Vagina (tissue), 2 donors: ENCODE measurements around the gene GABARAPL1. TPM values are rescaled to one million over a fixed set of nuclear protein-coding genes. Genes with fewer than 3 reads are reported as not detected.
A peak's percentile ranks its signal among the peaks of the same experiment; 100 is the strongest.
"Not testable (repeated sequence)": the region's sequence is repeated elsewhere in the genome, so short reads cannot be mapped to it uniquely, and the experiment has no call there.

Source experiments
- DNase-seq, 2 donors: peaks; one replicate each; pipeline ENCODE4 v3.0.0-alpha.2; 2017; ENCODE audit errors: extremely low spot score in 2 of 2
- H3K27ac ChIP-seq: fragments of 200-600 bp; sonication (generic); one replicate; pipeline ENCODE4 v1.5.1; 2019
- H3K27me3 ChIP-seq: fragments of 200-600 bp; sonication (generic); one replicate; pipeline ENCODE4 v1.5.1; 2019
- H3K36me3 ChIP-seq, 2 donors: fragments of 200-600 bp; sonication (generic); one replicate each; pipeline ENCODE4 v1.5.1; 2017 to 2019
- H3K4me1 ChIP-seq: fragments of 200-600 bp; sonication (generic); one replicate; pipeline ENCODE4 v1.5.1; 2019
- H3K4me3 ChIP-seq, 2 donors: fragments of 200-600 bp; sonication (generic); 1 replicate in 1 of 2; 2 replicates in 1 of 2; pipeline ENCODE4 v1.5.1; 2016 to 2019
- H3K9me3 ChIP-seq: fragments of 200-600 bp; sonication (generic); one replicate; pipeline ENCODE4 v1.5.1; 2019
- POLR2A ChIP-seq, 2 donors: fragments of 450-650 bp; IDR thresholded peaks; one replicate each; pipeline ENCODE4 v1.6.1; 2017; ENCODE audit warnings: antibody characterized with exemption in 2 of 2, mild to moderate bottlenecking in 2 of 2, moderate library complexity in 2 of 2
- POLR2AphosphoS5 ChIP-seq, 2 donors: sonication (generic); formaldehyde crosslinking; IDR thresholded peaks; one replicate each; pipeline ENCODE4 v1.9.0; 2017; ENCODE audit warnings: antibody characterized with exemption in 2 of 2, mild to moderate bottlenecking in 2 of 2, low read depth in 1 of 2; ENCODE audit not compliant: insufficient read depth in 1 of 2
- intact Hi-C: fragments of 100-400 bp; cut with DNase I; formaldehyde crosslinking; loops from one replicate; pipeline ENCODE4 v1.15.1; 2023
- total RNA-seq: library from RNA; depleted of rRNA; stranded (reverse); fragments of >200 nt; gene quantifications from one replicate; pipeline ENCODE4 v1.2.3, GENCODE V29; 2016
- TF ChIP-seq, protein P1 (sequence below), 3 experiments: fragments of 450-650 bp in 2 of 3; fragments of 200-600 bp in 1 of 3; sonication (generic) in 1 of 3; IDR thresholded peaks; one replicate each; pipeline ENCODE4 v1.5.1; 2017 to 2019; ENCODE audit warnings: antibody characterized with exemption in 3 of 3, mild to moderate bottlenecking in 2 of 3, moderate library complexity in 2 of 3

Gene GABARAPL1
- total RNA-seq, 1 donor from 2014 or later = 90.6 TPM

- H3K27me3 ChIP-seq = no peaks in the 10 kb centered on the region
- TF ChIP-seq POLR2AphosphoS5 (IDR thresholded peaks at IDR 0.05; ENCODE audit: insufficient read depth in 1 of 2, low read depth in 1 of 2) (no peak), POLR2A (IDR thresholded peaks at IDR 0.05) (no peak)
- TF ChIP-seq, protein P1, sequence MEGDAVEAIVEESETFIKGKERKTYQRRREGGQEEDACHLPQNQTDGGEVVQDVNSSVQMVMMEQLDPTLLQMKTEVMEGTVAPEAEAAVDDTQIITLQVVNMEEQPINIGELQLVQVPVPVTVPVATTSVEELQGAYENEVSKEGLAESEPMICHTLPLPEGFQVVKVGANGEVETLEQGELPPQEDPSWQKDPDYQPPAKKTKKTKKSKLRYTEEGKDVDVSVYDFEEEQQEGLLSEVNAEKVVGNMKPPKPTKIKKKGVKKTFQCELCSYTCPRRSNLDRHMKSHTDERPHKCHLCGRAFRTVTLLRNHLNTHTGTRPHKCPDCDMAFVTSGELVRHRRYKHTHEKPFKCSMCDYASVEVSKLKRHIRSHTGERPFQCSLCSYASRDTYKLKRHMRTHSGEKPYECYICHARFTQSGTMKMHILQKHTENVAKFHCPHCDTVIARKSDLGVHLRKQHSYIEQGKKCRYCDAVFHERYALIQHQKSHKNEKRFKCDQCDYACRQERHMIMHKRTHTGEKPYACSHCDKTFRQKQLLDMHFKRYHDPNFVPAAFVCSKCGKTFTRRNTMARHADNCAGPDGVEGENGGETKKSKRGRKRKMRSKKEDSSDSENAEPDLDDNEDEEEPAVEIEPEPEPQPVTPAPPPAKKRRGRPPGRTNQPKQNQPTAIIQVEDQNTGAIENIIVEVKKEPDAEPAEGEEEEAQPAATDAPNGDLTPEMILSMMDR (IDR thresholded peaks at IDR 0.05) = no peak
- peaks cover 7 to 62% of the 10 kb centered on the region in 2 donors for H3K36me3 ChIP-seq
- no peak for DNase-seq
- H3K4me3 ChIP-seq = no peak overlapping the region
- H3K27ac ChIP-seq = no peak overlapping the region
- intact Hi-C loops = no loop called here
- no peaks in the 10 kb centered on the region for H3K9me3 ChIP-seq
- peaks cover 14% of the 10 kb centered on the region for H3K4me1 ChIP-seq
Observed at GRCh38 chr12:10223208-10223607, 10.5 kb downstream of the GABARAPL1 start.

GRCh38 chr12:10225426-10225825, 12.7 kb downstream of the GABARAPL1 start:
- H3K4me1 ChIP-seq, H3K9me3 ChIP-seq, intact Hi-C loops, H3K4me3 ChIP-seq, H3K27me3 ChIP-seq, H3K27ac ChIP-seq, DNase-seq: not testable (repeated sequence)
- peak in 1 of 2 donors; percentile 49 for TF ChIP-seq POLR2AphosphoS5 (IDR thresholded peaks at IDR 0.05; ENCODE audit: insufficient read depth in 1 of 2, low read depth in 1 of 2)
- peaks cover 7 to 40% of the 10 kb centered on the region in 2 donors for H3K36me3 ChIP-seq

DNA sequence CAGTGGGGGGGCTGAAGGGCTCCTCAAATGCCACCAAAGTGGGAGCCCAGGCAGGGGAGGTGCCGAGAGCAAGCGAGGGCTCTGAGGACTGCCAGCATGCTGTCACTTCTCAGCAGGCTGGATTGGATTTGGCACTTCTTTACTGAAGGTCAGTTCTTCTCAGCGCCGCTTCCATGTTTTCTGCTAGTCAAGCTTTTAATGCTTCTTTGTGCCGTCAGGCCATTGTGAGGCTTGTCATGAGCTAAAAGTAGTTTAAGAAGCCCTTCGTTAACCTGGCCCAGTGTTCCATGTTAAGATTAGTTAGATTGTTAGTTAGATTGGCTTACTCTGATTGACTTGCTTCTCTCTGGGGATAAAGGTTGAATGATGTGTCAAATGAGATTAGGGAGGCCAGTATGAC, 13.4 kb downstream of the GABARAPL1 start:
- intact Hi-C loops = no loop called here
- H3K36me3 ChIP-seq = peaks cover 7 to 34% of the 10 kb centered on the region in 2 donors
- no peaks in the 10 kb centered on the region for H3K4me1 ChIP-seq
- no peaks in the 10 kb centered on the region for H3K9me3 ChIP-seq
- H3K27ac ChIP-seq = no peak overlapping the region
- TF ChIP-seq, protein P1 (IDR thresholded peaks at IDR 0.05) = no peak
- TF ChIP-seq POLR2AphosphoS5 (IDR thresholded peaks at IDR 0.05; ENCODE audit: insufficient read depth in 1 of 2, low read depth in 1 of 2) (no peak), POLR2A (IDR thresholded peaks at IDR 0.05) (no peak)
- no peaks in the 10 kb centered on the region for H3K27me3 ChIP-seq
- H3K4me3 ChIP-seq = no peak overlapping the region
- no peak for DNase-seq

DNA sequence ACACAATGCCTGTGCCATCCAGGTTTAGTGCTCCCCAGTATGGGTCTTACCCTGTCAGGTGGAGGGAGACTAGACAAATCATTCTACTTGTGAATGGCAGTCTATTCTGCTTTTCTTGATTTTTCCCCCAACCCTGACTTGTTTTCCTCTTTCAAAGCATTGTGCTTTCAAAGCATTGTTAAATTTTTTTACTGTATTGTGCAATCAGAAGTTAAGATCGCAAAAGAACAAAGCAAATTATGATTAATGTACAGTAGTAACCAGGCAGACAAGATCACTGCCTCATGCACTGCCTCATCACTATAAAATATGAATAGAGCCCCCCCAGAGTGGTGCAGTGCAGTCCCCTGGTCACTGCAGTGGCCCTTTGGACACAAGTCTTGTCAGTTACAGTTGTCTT, 14.1 kb downstream of the GABARAPL1 start:
- Histone ChIP-seq H3K27ac (no peak overlapping the region), H3K4me3 (no peak overlapping the region)

DNA sequence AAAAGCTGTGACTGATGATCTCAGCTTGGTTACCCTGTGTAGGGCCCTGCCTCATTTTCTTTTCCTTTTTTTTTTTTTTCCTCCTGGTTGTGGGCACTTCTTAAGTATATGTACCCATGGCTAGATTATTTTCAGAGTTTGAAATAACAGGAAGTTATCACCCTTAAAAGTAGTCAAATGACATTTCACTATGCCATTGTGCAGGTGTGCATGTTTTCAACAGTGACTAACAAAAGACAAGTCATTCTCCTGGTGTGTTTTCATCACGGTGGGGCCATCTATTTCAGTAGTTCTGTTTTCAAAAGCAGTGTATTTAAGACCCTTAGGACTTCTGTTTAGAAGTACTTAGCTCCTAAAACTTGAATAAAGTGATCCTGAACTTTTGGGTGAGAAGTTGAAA, 15.0 kb downstream of the GABARAPL1 start:
- Histone ChIP-seq H3K27me3 (no peaks in the 10 kb centered on the region), H3K4me1 (no peaks in the 10 kb centered on the region), H3K9me3 (no peaks in the 10 kb centered on the region), H3K36me3 (peaks cover 0 to 18% of the 10 kb centered on the region in 2 donors), H3K4me3 (no peak overlapping the region), H3K27ac (no peak overlapping the region)
- intact Hi-C loops = no loop called here
- TF ChIP-seq POLR2A (IDR thresholded peaks at IDR 0.05) = no peak
- TF ChIP-seq, protein P1 (IDR thresholded peaks at IDR 0.05) = no peak
- TF ChIP-seq POLR2AphosphoS5 (IDR thresholded peaks at IDR 0.05; ENCODE audit: insufficient read depth in 1 of 2, low read depth in 1 of 2) = no peak
- no peak for DNase-seq

More for the DNA sequence above, 14.1 kb downstream of the GABARAPL1 start:
- H3K27me3 ChIP-seq = no peaks in the 10 kb centered on the region
- no peaks in the 10 kb centered on the region for H3K4me1 ChIP-seq
- no peaks in the 10 kb centered on the region for H3K9me3 ChIP-seq
- intact Hi-C loops = no loop called here
- no peak for DNase-seq
- TF ChIP-seq POLR2A (IDR thresholded peaks at IDR 0.05) (no peak), POLR2AphosphoS5 (IDR thresholded peaks at IDR 0.05; ENCODE audit: insufficient read depth in 1 of 2, low read depth in 1 of 2) (no peak)
- TF ChIP-seq, protein P1 (IDR thresholded peaks at IDR 0.05) = no peak
- peaks cover 2 to 27% of the 10 kb centered on the region in 2 donors for H3K36me3 ChIP-seq
